Stomach smooth muscle (tissue), 2 donors: Measurements from ENCODE around the gene OR5K3.

Experiments used
- H3K27ac ChIP-seq: one replicate; pipeline ENCODE4 v1.7.0; 2013; ENCODE audit warnings: mild to moderate bottlenecking, low read length, inconsistent platforms
- H3K27me3 ChIP-seq, 2 donors: one replicate each; pipeline ENCODE4 v1.7.0; 2013; ENCODE audit warnings: low read length in 2 of 2; ENCODE audit not compliant: insufficient read depth in 2 of 2, control insufficient read depth in 1 of 2
- H3K36me3 ChIP-seq, 2 donors: one replicate each; pipeline ENCODE4 v1.7.0; 2013; ENCODE audit warnings: low read length in 2 of 2; ENCODE audit not compliant: control insufficient read depth in 2 of 2, insufficient read depth in 2 of 2
- H3K4me1 ChIP-seq: one replicate; pipeline ENCODE4 v1.7.0; 2013; ENCODE audit warnings: low read length; ENCODE audit not compliant: control insufficient read depth, insufficient read depth
- H3K4me3 ChIP-seq, 2 donors: one replicate each; pipeline ENCODE4 v1.7.0; 2013; ENCODE audit warnings: low read length in 2 of 2
- H3K9ac ChIP-seq, 2 donors: one replicate each; pipeline ENCODE4 v1.7.0; 2013; ENCODE audit warnings: low read length in 2 of 2, mild to moderate bottlenecking in 1 of 2
- H3K9me3 ChIP-seq, 2 donors: one replicate each; pipeline ENCODE4 v1.7.0; 2013; ENCODE audit warnings: low read length in 2 of 2; ENCODE audit not compliant: control insufficient read depth in 2 of 2
- donor health status: healthy.
- donor health status: Pancreatic carcinoma.

The OR5K3 gene, protein sequence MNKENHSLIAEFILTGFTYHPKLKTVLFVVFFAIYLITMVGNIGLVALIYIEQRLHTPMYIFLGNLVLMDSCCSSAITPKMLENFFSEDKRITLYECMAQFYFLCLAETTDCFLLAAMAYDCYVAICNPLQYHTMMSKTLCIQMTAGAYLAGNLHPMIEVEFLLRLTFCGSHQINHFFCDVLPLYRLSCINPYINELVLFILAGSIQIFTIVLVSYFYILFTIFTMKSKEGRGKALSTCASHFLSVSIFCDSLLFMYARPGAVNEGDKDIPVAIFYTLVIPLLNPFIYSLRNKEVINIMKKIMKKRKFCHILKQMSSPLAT

DNA sequence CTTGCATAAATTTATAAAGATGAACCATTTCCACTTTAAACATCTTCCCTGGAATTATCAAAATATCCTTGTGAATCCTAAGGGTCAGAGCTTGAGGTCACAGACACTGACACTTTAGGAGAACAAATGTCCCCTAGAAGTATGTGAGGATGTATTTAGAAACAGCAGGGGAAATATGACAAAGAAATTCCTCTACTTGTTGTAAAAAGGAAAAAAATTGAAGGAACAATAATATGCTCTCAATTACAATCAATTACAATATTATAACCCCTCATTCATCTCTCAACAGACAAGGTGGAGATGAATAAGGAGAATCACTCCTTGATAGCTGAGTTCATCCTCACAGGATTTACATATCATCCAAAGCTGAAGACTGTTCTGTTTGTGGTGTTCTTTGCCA is at the start of gene OR5K3:
Gene OR5K3, plus strand, starts transcription at position 301 of the 400 bp plus-strand sequence. Its CDS starts 0 bp downstream, at position 301.
- H3K27me3 ChIP-seq, result no peaks in the 10 kb centered on the region
- H3K4me3 ChIP-seq, result no peak within 1 kb of the TSS
- no peaks in the 10 kb centered on the region for H3K9me3 ChIP-seq
- H3K27ac ChIP-seq, result no peak within 1 kb of the TSS
- no peak within 1 kb of the TSS for H3K9ac ChIP-seq
- H3K4me1 ChIP-seq, result no peaks in the 10 kb centered on the region
- H3K36me3 ChIP-seq, result no peaks in the 10 kb centered on the region

DNA sequence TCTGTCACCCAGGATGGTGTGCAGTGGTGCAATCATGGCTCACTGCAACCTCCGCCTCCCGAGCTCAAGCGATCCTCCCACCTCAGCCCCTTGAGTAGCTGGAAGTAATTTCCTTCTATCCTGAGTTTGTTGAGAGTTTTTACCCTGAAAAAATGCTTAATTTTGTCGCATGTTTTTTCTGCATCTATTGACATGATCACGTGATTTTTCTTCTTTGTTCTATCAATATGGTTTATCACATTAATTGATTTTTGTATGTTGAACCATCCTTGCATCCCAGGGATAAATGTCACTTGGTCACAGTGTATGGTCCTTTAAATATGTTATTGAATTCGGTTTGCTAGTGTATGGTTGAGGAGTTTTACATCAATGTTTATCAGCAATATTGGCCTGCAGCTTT is 48.7 kb upstream of the OR5K3 start:
- H3K9me3 ChIP-seq, result peaks cover 0 to 3% of the 10 kb centered on the region in 2 donors
- no peaks in the 10 kb centered on the region for H3K27me3 ChIP-seq
- no peaks in the 10 kb centered on the region for H3K4me1 ChIP-seq
- H3K27ac ChIP-seq, result no peak overlapping the region
- H3K4me3 ChIP-seq, result no peak overlapping the region
- H3K36me3 ChIP-seq, result no peaks in the 10 kb centered on the region
- H3K9ac ChIP-seq, result no peak overlapping the region

DNA sequence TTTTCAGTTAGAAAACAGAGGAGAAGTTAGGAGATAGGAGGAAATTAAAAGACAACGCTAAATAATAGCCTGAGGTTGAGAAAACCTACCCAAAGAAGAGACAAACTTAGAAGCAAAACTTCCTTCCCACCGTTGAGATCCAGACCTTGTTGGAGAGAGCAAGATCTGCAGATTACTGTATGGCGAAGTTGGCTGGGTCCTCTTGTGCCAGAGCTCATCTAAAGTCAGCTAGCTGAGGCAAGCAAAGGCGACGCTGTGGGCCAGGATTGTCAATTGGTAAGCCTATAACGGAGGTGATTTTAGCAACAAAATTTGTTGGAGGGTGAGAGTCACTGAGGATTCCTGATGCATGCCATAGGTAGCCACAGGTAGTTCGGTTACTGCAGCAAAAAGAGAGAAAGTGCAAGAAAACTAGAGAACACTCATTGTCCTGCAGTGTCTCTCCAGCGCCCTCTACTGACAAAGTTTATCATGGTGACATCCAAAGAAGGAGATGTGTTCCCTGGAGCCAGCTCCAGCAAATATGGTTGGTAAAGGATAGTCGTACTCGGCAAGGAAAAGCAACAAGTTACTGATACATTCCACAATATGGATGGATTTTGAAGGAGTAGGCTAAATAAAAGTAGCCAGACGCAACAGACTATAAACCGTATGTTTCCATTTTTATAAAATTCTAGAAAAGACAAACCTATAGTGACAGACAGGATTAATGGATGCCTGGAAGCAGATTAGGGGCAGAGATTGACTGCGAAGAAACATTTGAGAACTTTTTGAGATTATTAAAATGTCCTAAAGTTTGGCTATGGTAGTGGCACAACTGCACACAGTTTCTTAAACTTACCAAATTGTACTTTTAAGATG is 46.6 kb upstream of the OR5K3 start:
- Histone ChIP-seq H3K9me3 (peaks cover 0 to 3% of the 10 kb centered on the region in 2 donors), H3K9ac (no peak overlapping the region), H3K4me3 (no peak overlapping the region), H3K27ac (no peak overlapping the region), H3K4me1 (no peaks in the 10 kb centered on the region), H3K36me3 (no peaks in the 10 kb centered on the region), H3K27me3 (no peaks in the 10 kb centered on the region)

DNA sequence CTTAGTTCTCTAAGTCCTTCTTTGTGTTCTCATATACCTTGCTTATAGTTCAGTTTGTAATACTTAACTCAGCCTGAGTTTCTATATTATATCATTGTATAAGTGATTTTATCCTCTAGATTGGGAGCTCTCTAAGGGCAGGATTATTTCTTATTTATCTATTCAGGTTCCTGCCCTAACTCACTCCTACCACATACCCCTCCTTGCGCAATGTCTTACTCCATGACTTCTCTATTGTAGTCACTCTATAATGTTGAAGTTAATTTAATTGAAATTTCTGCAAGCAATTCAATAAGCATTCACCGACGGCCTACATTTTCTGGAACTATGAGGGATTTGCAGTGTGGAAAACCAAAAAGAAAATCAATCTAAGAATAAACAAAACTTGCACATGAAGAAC is 40.4 kb upstream of the OR5K3 start:
- no peak overlapping the region for H3K9ac ChIP-seq
- H3K27ac ChIP-seq, result no peak overlapping the region
- no peak overlapping the region for H3K4me3 ChIP-seq
- H3K9me3 ChIP-seq, result no peaks in the 10 kb centered on the region
- no peaks in the 10 kb centered on the region for H3K4me1 ChIP-seq
- no peaks in the 10 kb centered on the region for H3K27me3 ChIP-seq
- no peaks in the 10 kb centered on the region for H3K36me3 ChIP-seq

DNA sequence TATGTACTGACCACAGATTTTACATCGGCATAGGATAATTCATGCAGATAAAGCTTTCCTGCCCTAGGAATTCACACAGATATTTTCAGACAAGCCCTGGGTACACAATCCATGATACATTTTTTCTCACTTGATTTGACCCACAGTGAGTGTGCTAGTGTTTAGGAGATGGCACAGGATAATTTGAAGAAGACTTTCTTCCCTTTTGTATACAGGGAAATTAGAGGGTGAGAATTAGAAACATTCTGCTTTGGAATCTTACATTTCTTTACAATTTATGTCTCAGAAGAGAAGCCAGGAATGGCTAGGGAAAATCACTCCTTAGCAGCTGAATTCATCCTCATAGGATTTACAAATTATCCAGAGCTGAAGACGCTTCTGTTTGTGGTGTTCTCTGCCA is 36.9 kb upstream of the OR5K3 start, which contains the start of gene OR5K4:
Gene OR5K4, plus strand, starts transcription at position 301 of the 400 bp plus-strand sequence. Its CDS starts 0 bp downstream, at position 301.
- no peaks in the 10 kb centered on the region for H3K4me1 ChIP-seq
- no peaks in the 10 kb centered on the region for H3K36me3 ChIP-seq
- H3K4me3 ChIP-seq, result no peak within 1 kb of the TSS
- H3K9me3 ChIP-seq, result no peaks in the 10 kb centered on the region
- no peak within 1 kb of the TSS for H3K27ac ChIP-seq
- no peak within 1 kb of the TSS for H3K9ac ChIP-seq
- H3K27me3 ChIP-seq, result no peaks in the 10 kb centered on the region

DNA sequence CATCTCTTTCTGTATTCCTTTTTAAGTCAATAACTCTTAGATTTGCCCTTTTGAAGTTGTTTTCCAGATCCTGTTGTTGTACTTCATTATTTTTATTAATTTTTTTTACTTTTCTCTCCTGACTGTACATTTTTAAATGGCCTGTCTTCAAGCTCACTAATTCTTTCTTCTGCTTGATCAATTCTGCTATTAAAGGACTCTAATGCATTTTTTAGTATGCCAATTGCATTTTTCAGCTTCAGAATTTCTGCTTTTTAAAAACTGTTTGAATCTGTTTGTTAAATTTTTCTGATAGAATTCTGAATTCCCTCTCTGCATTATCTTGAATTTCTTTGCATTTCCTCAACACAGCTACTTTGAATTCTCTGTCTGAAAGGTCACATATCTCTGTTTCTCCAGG is 31.2 kb upstream of the OR5K3 start:
- H3K27me3 ChIP-seq, result no peaks in the 10 kb centered on the region
- no peak overlapping the region for H3K4me3 ChIP-seq
- no peaks in the 10 kb centered on the region for H3K36me3 ChIP-seq
- no peak overlapping the region for H3K27ac ChIP-seq
- peaks cover 0 to 8% of the 10 kb centered on the region in 2 donors for H3K9me3 ChIP-seq
- H3K9ac ChIP-seq, result no peak overlapping the region
- H3K4me1 ChIP-seq, result no peaks in the 10 kb centered on the region

DNA sequence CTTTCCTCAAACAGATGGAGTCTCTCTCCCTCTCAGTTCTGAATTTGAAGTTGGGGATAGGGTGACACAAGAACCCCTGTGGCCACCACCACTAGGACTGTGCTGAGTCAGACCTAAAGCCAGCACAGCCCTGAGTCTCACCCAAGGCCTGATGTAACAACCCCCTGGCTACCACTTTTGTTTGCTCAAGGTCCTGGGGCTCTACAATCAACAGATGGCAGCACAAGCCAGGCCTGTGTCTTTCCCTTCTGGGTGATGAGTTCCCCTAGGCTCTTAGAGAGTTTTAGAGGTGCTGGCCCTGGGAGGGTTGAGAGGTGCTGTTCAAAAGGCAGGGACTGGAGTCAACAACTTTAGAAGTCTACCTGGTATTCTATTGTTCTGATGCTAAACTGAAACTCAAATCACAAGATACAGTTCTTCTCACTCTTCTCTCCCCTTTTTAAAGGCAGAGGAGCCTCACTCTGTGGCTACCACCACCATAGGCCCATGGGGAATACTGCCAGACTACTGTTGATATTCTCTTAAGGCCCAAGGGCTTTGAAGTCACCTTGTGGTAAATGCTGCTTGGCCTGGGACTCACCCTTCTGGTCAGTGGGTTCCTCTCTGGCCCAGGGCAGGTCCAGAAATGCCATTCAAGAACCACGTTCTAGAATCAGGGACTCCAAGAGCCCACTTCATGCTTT is 30.3 kb upstream of the OR5K3 start:
- Histone ChIP-seq H3K27ac (no peak overlapping the region), H3K9me3 (peaks cover 0 to 8% of the 10 kb centered on the region in 2 donors), H3K4me3 (no peak overlapping the region), H3K9ac (no peak overlapping the region), H3K27me3 (no peaks in the 10 kb centered on the region), H3K4me1 (no peaks in the 10 kb centered on the region), H3K36me3 (no peaks in the 10 kb centered on the region)

DNA sequence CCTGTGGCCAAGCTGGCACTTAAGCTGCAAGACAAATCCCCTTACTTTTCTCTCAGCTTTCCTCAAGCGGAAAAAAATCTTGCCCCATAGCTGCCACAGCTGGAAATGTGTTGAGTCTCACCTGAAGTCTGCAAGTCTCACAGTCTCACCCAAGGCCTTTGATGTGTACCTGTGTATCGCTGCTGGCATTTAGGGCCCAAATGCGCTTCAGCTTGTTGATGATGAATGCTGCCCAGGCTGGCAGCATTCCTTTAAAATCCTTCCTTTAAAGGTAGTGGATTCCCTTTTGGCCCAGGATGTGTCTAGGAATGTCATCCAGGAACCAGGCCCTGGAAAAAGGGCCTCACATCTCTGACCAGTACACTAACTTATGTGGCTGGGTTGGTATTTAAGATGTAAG is 29.8 kb upstream of the OR5K3 start:
- H3K4me3 ChIP-seq, result no peak overlapping the region
- H3K27ac ChIP-seq, result no peak overlapping the region
- no peaks in the 10 kb centered on the region for H3K27me3 ChIP-seq
- H3K9ac ChIP-seq, result no peak overlapping the region
- H3K4me1 ChIP-seq, result no peaks in the 10 kb centered on the region
- H3K36me3 ChIP-seq, result no peaks in the 10 kb centered on the region
- peaks cover 0 to 8% of the 10 kb centered on the region in 2 donors for H3K9me3 ChIP-seq

DNA sequence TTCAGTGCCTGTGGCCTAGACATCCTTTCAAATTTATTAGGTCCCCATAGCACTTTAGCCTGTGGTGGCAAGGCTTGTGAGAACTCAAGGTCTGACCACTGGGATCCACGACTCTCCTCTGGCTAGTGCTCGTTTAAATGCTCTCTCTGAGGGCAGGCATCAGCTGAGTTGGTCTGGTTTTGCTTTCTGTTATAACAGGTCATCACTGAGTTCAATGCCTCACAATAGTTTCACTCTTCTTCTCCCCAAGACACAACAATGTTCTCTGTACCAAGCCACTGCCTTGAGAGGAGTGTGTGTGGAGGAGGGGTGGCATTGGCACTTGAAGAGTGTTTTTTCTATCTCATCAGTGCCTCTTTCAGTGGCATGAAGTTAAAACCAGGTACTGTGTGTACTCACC is 29.2 kb upstream of the OR5K3 start:
- H3K9me3 ChIP-seq, result peaks cover 0 to 8% of the 10 kb centered on the region in 2 donors

DNA sequence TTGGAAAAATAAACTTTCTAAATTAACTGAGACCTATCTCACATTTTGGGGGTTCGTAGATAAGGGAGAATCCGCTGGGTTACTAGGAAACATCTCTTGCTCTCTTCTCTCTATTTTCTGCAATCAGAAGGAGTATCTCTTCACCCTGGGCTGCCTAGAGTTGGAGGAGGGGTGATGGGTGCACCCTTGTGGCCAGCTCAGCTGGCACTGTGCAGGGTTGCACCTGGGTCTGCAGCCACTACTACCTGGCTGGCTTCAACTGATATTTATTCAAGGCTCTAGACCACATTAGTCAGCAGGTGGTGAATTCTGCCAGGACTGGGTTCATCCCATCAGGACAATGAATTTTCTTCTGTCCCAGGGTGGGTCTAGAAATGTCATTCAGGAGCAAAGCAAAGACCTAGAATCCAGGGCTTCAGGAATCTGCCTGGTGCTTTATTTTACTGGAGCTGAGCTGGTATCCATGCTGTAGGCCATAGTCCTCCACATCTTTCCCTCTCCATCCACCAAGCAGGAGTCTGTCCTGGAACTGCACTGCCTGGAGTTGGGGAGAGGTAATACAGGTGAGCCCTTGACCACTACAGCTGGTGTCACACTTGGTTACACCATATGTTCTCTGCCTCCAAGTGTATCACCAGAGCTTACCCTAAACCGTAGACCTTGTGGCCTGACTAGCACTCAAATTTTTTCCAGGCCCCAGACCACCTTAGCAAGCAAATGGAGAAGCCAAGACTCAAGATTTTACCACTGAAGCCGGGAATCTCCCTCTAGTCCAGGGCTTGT is 22.8 kb upstream of the OR5K3 start:
- no peaks in the 10 kb centered on the region for H3K27me3 ChIP-seq
- H3K9me3 ChIP-seq, result no peaks in the 10 kb centered on the region
- H3K9ac ChIP-seq, result no peak overlapping the region
- no peaks in the 10 kb centered on the region for H3K4me1 ChIP-seq
- no peak overlapping the region for H3K4me3 ChIP-seq
- no peak overlapping the region for H3K27ac ChIP-seq
- no peaks in the 10 kb centered on the region for H3K36me3 ChIP-seq

More for the DNA sequence above, 29.2 kb upstream of the OR5K3 start:
- Histone ChIP-seq H3K27me3 (no peaks in the 10 kb centered on the region), H3K27ac (no peak overlapping the region), H3K36me3 (no peaks in the 10 kb centered on the region), H3K4me1 (no peaks in the 10 kb centered on the region), H3K9ac (no peak overlapping the region), H3K4me3 (no peak overlapping the region)
